NT2/D1 (cell line): ENCODE data around the gene COA1.

Experiments
- DNase-seq: peaks from one replicate; pipeline ENCODE4 v3.0.0-alpha.2; 2011; ENCODE audit warnings: low read depth, low spot score
- H3K27me3 ChIP-seq: 2 replicates; pipeline ENCODE4 v1.6.0; 2011; ENCODE audit warnings: mild to moderate bottlenecking; ENCODE audit not compliant: insufficient read length, insufficient read depth
- H3K36me3 ChIP-seq: 2 replicates; pipeline ENCODE4 v1.6.1; 2011; ENCODE audit warnings: mild to moderate bottlenecking, low read length, mixed read lengths; ENCODE audit not compliant: insufficient read depth, insufficient read length
- H3K4me1 ChIP-seq: 2 replicates; pipeline ENCODE4 v1.5.1; 2011; ENCODE audit not compliant: insufficient read depth, insufficient read length
- H3K4me3 ChIP-seq: 2 replicates; pipeline ENCODE4 v1.5.1; 2011; ENCODE audit warnings: low read depth; ENCODE audit not compliant: insufficient read length
- H3K9ac ChIP-seq: 2 replicates; pipeline ENCODE4 v1.6.0; 2011; ENCODE audit warnings: low read depth; ENCODE audit not compliant: insufficient read length
- H3K9me3 ChIP-seq: 2 replicates; pipeline ENCODE4 v1.5.1; 2011; ENCODE audit warnings: mild to moderate bottlenecking, low read length; ENCODE audit not compliant: insufficient read depth
- SUZ12 ChIP-seq: IDR thresholded peaks from 2 replicates; pipeline ENCODE4 v1.6.1; 2011; ENCODE audit not compliant: insufficient read length, insufficient read depth; ENCODE audit errors: extremely low read depth
- YY1 ChIP-seq: IDR thresholded peaks from 2 replicates; pipeline ENCODE4 v1.6.1; 2011; ENCODE audit not compliant: insufficient read length, insufficient read depth
- ZNF274 ChIP-seq: IDR thresholded peaks from 2 replicates; pipeline ENCODE4 v1.6.1; 2011; ENCODE audit warnings: mild to moderate bottlenecking, low read depth, low read length

The COA1 gene

DNA sequence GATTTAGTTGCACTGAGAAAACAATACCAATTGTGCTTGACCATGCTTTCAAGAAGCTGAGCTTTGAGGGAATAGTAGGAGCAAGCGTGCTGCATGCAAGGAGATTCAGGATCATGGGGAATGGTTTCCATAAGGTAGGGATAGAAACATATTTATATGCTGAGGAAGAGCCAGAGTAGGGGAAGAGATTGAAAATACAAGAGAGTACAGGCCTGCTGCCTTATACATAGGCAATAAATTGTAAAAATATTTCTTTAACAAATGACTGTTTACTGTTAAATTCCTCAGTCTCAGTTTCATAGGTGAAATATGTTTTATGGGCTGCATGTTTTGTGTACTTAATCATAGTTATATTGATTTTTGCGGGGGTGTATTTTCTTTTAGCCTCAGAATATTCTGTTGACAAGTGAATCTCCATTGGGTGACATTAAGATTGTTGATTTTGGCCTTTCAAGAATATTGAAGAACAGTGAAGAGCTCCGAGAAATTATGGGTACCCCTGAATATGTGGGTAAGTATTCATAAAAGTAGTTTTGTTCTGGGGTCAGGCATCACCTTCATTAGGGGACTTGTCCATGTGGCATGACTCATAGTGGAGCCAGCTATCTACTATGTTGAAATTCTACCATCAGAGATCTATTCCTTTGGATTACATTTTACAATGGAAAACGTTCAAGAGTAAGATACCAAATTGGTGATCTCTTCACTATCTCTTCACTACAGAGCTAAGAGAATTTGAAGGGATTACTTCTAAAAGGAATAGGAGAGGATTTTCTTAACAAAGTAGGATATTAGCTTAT lies 109.9 kb downstream of the COA1 start:
- DNase-seq, result no peak
- Histone ChIP-seq H3K36me3 (peaks cover 32% of the 10 kb centered on the region), H3K27me3 (no peaks in the 10 kb centered on the region), H3K4me3 (no peak overlapping the region), H3K9me3 (no peaks in the 10 kb centered on the region), H3K9ac (no peak overlapping the region), H3K4me1 (no peaks in the 10 kb centered on the region)
- no peak for TF ChIP-seq SUZ12
- no peak for TF ChIP-seq ZNF274
- TF ChIP-seq YY1, result no peak

DNA sequence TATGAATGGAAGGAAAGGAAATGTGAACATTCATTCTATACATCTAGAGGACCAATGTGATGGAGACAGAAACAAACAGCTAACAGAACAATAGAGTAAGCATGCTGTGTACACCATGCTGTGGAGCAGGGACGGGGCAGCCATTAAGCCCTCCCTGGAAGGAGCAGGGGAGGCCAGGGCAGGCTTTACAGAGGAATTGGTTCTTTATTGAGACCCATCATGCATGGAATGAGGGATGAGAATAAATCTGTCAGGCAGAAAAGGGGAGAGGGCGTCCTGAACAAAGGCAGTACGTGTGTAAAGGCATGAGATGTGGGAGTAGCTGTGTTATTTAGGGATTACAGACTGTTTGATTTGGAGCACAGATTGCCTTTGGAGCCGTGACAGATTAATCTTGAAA lies 111.2 kb downstream of the COA1 start:
- Histone ChIP-seq H3K36me3 (peaks cover 25% of the 10 kb centered on the region), H3K4me3 (no peak overlapping the region), H3K9ac (no peak overlapping the region), H3K4me1 (no peaks in the 10 kb centered on the region), H3K9me3 (no peaks in the 10 kb centered on the region), H3K27me3 (no peaks in the 10 kb centered on the region)
- TF ChIP-seq ZNF274 (no peak), YY1 (no peak), SUZ12 (no peak)
- DNase-seq, result no peak

DNA sequence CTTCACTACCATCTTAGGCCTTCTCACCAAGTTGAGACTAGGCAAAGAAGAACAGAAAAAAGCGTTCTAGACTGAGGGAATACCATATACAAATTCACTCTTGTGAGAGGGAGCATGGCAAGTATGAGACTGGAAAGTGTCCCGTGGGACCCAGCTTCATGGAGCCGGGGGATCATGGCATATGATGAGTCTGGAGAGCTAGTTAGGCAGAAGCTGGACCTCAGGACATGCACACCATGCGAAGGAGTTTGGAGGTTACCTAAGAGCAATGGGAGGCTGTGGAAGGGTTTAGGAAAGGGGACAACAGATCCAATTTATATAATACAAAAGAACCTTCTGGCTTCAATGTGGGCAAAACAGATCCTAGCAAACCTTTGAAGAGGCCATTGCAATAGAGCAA lies 112.3 kb downstream of the COA1 start:
- Histone ChIP-seq H3K9me3 (no peaks in the 10 kb centered on the region), H3K9ac (no peak overlapping the region), H3K4me3 (no peak overlapping the region), H3K36me3 (peaks cover 30% of the 10 kb centered on the region), H3K4me1 (no peaks in the 10 kb centered on the region), H3K27me3 (no peaks in the 10 kb centered on the region)
- no peak for DNase-seq
- TF ChIP-seq YY1, result no peak
- no peak for TF ChIP-seq ZNF274
- TF ChIP-seq SUZ12, result no peak

DNA sequence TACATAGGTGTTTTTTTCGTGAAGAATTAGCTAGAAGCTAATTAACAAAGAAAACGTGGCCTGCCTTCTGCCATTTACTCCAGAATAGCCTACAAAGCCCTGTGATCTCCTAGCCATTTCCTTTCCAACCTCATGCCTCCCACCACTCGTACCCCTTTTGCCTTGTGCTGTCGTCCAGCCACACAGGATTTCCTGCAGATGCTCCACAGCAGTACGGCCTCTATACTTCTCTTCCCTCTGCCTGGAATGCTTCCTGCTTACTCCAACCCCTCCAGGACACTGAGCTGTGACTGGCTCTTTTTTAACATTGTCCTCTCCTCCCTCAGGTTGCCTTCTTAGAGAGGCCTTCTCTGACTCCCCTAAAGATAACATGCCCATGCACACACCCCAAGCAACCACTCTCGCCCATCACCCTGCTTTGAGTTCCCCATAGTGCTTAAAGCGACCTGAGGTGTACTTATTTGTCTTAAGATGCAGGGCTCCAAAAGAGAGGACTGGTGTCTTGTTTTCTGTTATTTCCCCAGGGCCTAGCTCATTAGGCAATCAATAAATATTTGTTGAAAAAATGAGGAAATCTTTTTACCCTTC lies 113.7 kb downstream of the COA1 start:
- no peaks in the 10 kb centered on the region for H3K4me1 ChIP-seq
- H3K36me3 ChIP-seq, result peaks cover 33% of the 10 kb centered on the region
- no peak overlapping the region for H3K4me3 ChIP-seq
- DNase-seq, result no peak
- no peaks in the 10 kb centered on the region for H3K9me3 ChIP-seq
- TF ChIP-seq YY1, result no peak
- TF ChIP-seq SUZ12, result no peak
- no peak for TF ChIP-seq ZNF274
- H3K27me3 ChIP-seq, result no peaks in the 10 kb centered on the region
- no peak overlapping the region for H3K9ac ChIP-seq

DNA sequence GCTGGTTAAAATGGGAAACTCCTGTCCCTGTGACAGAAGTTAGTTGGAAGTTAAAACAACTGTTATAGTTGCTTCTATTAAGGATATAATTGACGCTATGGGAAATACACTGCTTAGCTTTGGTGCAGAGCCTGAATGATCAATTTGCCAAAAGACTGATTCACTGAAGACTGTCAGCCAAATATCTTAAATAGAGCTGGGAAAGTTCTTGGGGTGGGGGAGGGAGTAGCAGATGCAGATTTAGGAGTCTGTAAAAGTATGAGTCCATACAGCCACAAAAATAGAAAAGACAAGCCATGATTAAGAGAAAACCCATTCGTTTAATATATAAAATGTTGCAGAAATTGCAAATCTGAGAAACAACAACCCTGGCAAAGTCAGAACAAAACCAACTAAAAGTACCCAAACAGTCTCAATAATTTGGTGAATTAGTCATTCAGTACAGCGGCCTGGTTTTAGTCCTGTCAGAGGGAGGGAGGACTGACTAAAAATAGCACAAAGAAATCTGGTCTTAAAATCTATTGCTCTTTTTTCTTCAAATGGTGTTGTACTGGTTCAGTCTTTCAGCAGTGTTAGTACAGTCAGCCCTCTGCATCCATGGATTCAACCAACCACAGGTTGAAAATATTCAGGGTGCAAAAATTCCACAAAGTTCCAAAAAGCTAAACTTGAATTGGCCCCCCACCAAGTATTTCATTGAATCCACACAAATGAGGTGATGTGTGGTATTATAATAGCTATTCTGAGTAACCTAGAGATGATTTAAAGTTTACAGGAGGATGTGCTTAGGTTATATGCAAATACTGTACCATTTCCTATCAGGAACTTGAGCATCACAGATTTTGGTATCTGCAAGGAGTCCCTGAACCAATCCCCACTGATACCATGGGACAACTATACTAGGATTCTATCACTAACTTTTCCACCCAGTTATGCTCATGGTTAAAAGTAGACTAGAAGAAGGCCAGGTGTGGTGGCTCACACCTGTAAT lies 116.4 kb downstream of the COA1 start:
- TF ChIP-seq ZNF274 (no peak), YY1 (no peak), SUZ12 (no peak)
- DNase-seq, result no peak
- no peak overlapping the region for H3K4me3 ChIP-seq

DNA sequence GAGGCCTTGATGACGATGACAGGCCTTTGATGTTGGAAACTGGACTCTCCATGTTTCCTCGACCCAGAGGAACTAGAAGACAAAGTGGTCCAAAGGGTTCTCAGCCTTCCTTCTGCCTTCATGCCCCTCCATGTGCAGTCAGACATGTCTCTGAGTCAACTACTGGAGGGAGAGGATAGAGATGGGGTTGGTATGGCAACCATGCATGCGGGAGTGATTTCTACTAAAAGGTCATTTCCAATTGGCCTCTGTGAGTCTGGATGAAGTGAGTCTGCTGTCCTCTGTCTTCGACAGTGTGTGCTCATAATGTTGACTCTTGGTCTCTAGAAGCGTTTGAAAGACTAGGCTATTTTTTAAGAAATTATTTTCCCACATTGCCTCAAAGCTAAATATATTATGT lies 117.2 kb downstream of the COA1 start:
- Histone ChIP-seq H3K4me1 (no peaks in the 10 kb centered on the region), H3K9me3 (no peaks in the 10 kb centered on the region), H3K27me3 (no peaks in the 10 kb centered on the region), H3K36me3 (peaks cover 38% of the 10 kb centered on the region), H3K4me3 (no peak overlapping the region), H3K9ac (no peak overlapping the region)
- TF ChIP-seq ZNF274 (no peak), YY1 (no peak), SUZ12 (no peak)
- no peak for DNase-seq

More for the DNA sequence above, 116.4 kb downstream of the COA1 start:
- peaks cover 38% of the 10 kb centered on the region for H3K36me3 ChIP-seq
- no peaks in the 10 kb centered on the region for H3K9me3 ChIP-seq
- no peaks in the 10 kb centered on the region for H3K27me3 ChIP-seq
- H3K9ac ChIP-seq, result no peak overlapping the region
- no peaks in the 10 kb centered on the region for H3K4me1 ChIP-seq

DNA sequence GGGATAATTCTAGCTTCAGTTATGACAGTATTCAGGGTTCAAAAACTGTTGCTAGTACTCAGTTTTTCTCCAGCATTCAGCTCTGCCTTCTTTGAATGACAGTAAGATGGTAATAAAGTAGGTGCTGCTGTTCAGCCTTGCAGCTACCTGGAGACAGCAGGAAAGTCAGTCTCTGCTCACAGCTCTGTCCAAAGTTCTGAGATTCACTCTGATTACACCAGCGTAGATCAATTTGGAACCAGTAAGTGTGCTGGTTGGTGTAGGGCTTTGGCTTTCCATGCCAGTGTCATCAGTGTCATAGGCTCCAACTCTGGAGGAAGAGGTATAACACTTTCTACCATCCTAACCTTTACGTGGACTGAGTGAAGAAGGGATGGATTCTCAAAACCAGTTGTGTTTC lies 120.2 kb downstream of the COA1 start:
- Histone ChIP-seq H3K9ac (no peak overlapping the region), H3K27me3 (no peaks in the 10 kb centered on the region), H3K4me1 (no peaks in the 10 kb centered on the region), H3K36me3 (peaks cover 31% of the 10 kb centered on the region), H3K4me3 (no peak overlapping the region), H3K9me3 (no peaks in the 10 kb centered on the region)
- TF ChIP-seq SUZ12 (no peak), ZNF274 (no peak), YY1 (no peak)
- no peak for DNase-seq
